GM18517 (cell line): Measurements from ENCODE around the gene NF1.
"Not testable (repeated sequence)": the region's sequence is repeated elsewhere in the genome, so short reads cannot be mapped to it uniquely, and the experiment has no call there.

Source experiments
- ATAC-seq: cut with Tn5 transposase; IDR thresholded peaks from one replicate; pipeline ENCODE4 v1.9.1; 2021; ENCODE audit warnings: mild to moderate bottlenecking, moderate library complexity; ENCODE audit not compliant: unreplicated experiment

The NF1 gene

GRCh38 chr17:31251105-31251969, 156.6 kb downstream of the NF1 start:
- ATAC-seq = no peak

- ATAC-seq = no peak
Measured at GRCh38 chr17:31251970-31252328, 157.2 kb downstream of the NF1 start.

GRCh38 chr17:31252741-31253140, 158.0 kb downstream of the NF1 start:
- ATAC-seq = no peak

GRCh38 chr17:31254654-31255053, 159.9 kb downstream of the NF1 start:
- no peak for ATAC-seq

GRCh38 chr17:31256936-31257335, 162.2 kb downstream of the NF1 start:
- no peak for ATAC-seq

- ATAC-seq = no peak
Measured at GRCh38 chr17:31260151-31260550, 165.4 kb downstream of the NF1 start.

- ATAC-seq = no peak
Measured at GRCh38 chr17:31261601-31262000, 166.8 kb downstream of the NF1 start.

- not testable (repeated sequence) for ATAC-seq
Measured at GRCh38 chr17:31262923-31263322, 168.1 kb downstream of the NF1 start.

GRCh38 chr17:31266042-31266441, 171.3 kb downstream of the NF1 start:
- ATAC-seq = no peak

GRCh38 chr17:31269036-31269577, 174.3 kb downstream of the NF1 start:
- no peak for ATAC-seq

- ATAC-seq = no peak
Measured at GRCh38 chr17:31269578-31269983, 174.8 kb downstream of the NF1 start.

GRCh38 chr17:31272236-31272635, 177.5 kb downstream of the NF1 start:
- ATAC-seq = no peak

GRCh38 chr17:31272803-31273202, 178.0 kb downstream of the NF1 start:
- no peak for ATAC-seq

- ATAC-seq = no peak
Measured at GRCh38 chr17:31273516-31273915, 178.7 kb downstream of the NF1 start.

- no peak for ATAC-seq
Measured at GRCh38 chr17:31274252-31274651, 179.5 kb downstream of the NF1 start.

- no peak for ATAC-seq
Measured at GRCh38 chr17:31275116-31275515, 180.3 kb downstream of the NF1 start.

- no peak for ATAC-seq
Measured at GRCh38 chr17:31279401-31279800, 184.6 kb downstream of the NF1 start.

GRCh38 chr17:31281061-31281460, 186.3 kb downstream of the NF1 start:
- ATAC-seq = no peak

- ATAC-seq = no peak
Measured at GRCh38 chr17:31283841-31284240, 189.1 kb downstream of the NF1 start.

GRCh38 chr17:31286587-31286986, 191.8 kb downstream of the NF1 start:
- ATAC-seq = no peak

- not testable (repeated sequence) for ATAC-seq
Measured at GRCh38 chr17:31287932-31288331, 193.2 kb downstream of the NF1 start.

- no peak for ATAC-seq
Measured at GRCh38 chr17:31289790-31290189, 195.0 kb downstream of the NF1 start.

GRCh38 chr17:31291820-31292219, 197.0 kb downstream of the NF1 start:
- ATAC-seq = no peak
